Smooth muscle cell of bladder (primary cell): Measurements from ENCODE around the gene CLEC2L. TPM values are rescaled to one million over a fixed set of nuclear protein-coding genes. Genes with fewer than 3 reads are reported as not detected.

Source experiments
- total RNA-seq: library from RNA; depleted of rRNA; stranded (reverse); fragments of >200 nt; gene quantifications from 2 replicates; pipeline ENCODE4 v1.2.3, GENCODE V29; 2014

The CLEC2L gene
- not detected in 2 replicates for total RNA-seq

DNA sequence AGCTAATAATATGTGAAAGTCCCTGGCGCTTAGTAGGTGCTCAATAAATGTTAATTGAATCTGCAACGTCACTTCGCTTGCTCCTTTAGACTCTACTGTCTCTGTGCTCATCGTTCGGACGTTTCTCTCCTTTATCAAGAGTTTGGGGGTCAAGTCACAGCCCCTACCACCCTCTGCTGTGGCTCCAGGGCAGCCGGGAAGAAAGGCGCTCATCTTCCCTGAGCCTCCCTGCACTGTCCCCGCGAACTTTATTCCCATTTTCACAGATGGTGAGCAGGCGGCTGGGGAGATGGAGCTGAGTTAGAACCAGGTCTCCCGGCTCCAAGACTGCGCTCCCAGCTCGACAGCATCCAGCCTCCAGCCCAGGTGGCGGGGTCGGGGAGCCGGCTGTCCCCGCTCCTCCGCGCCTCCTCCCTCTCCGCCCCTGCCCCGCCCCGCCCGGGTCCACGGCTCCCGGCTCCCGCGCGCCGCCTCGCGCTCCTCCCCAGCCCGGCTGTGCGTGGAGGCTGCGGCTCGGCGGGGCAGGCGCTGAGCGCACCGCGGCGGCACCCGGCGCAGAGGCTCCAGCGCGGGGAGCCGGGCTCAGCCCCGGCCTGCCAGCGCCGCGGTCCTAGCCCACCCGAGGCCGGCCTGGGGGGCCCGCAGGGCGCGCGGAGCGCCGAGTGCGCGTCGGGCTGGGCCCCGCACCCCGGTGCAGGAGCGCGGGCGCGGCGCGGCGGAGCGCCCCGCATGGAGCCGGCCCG is at the start of gene CLEC2L:
Gene CLEC2L (plus strand): TSS at position 487 of the 743 bp plus-strand sequence. CDS start 243 bp downstream, at position 730.

Other genes with a start within 250 kb of the CLEC2L start
- gene FMC1, start 182.3 kb upstream of the CLEC2L start, total RNA-seq = 10.8 and 16.6 TPM in 2 replicates
- gene LUC7L2, start 163.8 kb upstream of the CLEC2L start, total RNA-seq = 27.2 and 33.0 TPM in 2 replicates
- gene KLRG2, start 40.0 kb upstream of the CLEC2L start, total RNA-seq = not detected in 2 replicates